Activated CD8-positive, alpha-beta T cell treated with anti-CD3 and anti-CD28 coated beads, Interleukin-2, amount 10 ng/mL, durations not matched to agents 7 days and 5 days (primary cell): ENCODE results near the gene TBKBP1. TPM values are rescaled to one million over a fixed set of nuclear protein-coding genes. Genes with fewer than 3 reads are reported as not detected.
A peak's percentile ranks its signal among the peaks of the same experiment; 100 is the strongest.

ENCODE experiments used
- ATAC-seq: fragments of 150-1000 bp; cut with Tn5 transposase; one replicate; pipeline ENCODE4 v1.10.0; 2021; ENCODE audit warnings: moderate library complexity
- CTCF ChIA-PET: fragments of 350-600 bp; sonication (Branson Sonifier 250); formaldehyde crosslinking; loops from one replicate; lab custom pipeline; 2021; ENCODE audit warnings: antibody characterized with exemption; lab: Charles Lee
- POLR2A ChIA-PET: fragments of 350-600 bp; sonication (Branson Sonifier 250); formaldehyde crosslinking; loops from one replicate; lab custom pipeline; 2021; ENCODE audit warnings: antibody characterized with exemption; lab: Charles Lee
- DNase-seq: peaks from one replicate; pipeline ENCODE4 v3.0.0-alpha.2; 2020
- H3K27ac Mint-ChIP-seq: one replicate; pipeline ENCODE4 v1.8.0; 2021; ENCODE audit warnings: mild to moderate bottlenecking, mixed read lengths
- H3K27me3 Mint-ChIP-seq: one replicate; pipeline ENCODE4 v1.8.0; 2021; ENCODE audit warnings: low read depth, mixed read lengths
- H3K36me3 Mint-ChIP-seq: one replicate; pipeline ENCODE4 v1.8.0; 2021; ENCODE audit warnings: low read depth, mixed read lengths
- H3K4me1 Mint-ChIP-seq: one replicate; pipeline ENCODE4 v1.8.0; 2021; ENCODE audit warnings: low read depth, mixed read lengths
- H3K4me3 Mint-ChIP-seq: one replicate; pipeline ENCODE4 v1.8.0; 2021; ENCODE audit warnings: mild to moderate bottlenecking, mixed read lengths
- H3K9me3 Mint-ChIP-seq: one replicate; pipeline ENCODE4 v1.8.0; 2022; ENCODE audit warnings: mixed read lengths; ENCODE audit not compliant: insufficient read depth
- total RNA-seq, 2 experiments: library from RNA; stranded (reverse); gene quantifications; one replicate each; pipeline ENCODE4 v1.2.3, GENCODE V29; 2021

Gene TBKBP1
- total RNA-seq, 2 experiments from 2014 or later = 2.4 to 3.7 TPM

- H3K27me3 Mint-ChIP-seq = no peaks in the 10 kb centered on the region
- no peaks in the 10 kb centered on the region for H3K36me3 Mint-ChIP-seq
- ATAC-seq (no peak), DNase-seq (no peak)
- ChIA-PET CTCF (interaction anchor here (1.5 to 12.8 kb wide), 5 partner anchors 8 to 27 kb away, joined by 3 to 474 read pairs (median 15); partner anchors contain the start of gene TBX21), POLR2A (interaction anchor here (0.9 to 2.6 kb wide), 4 partner anchors 8 to 59 kb away, joined by 3 to 9 read pairs (median 5); partner anchors contain the start of gene TBX21)
- peaks cover 70% of the 10 kb centered on the region for H3K4me1 Mint-ChIP-seq
- no peaks in the 10 kb centered on the region for H3K9me3 Mint-ChIP-seq
- no peak overlapping the region for H3K4me3 Mint-ChIP-seq
- H3K27ac Mint-ChIP-seq = no peak overlapping the region
Observed at GRCh38 chr17:47707884-47708283, 13.9 kb downstream of the TBKBP1 start.

GRCh38 chr17:47708312-47708863 is 14.4 kb downstream of the TBKBP1 start:
- Mint-ChIP-seq H3K4me3 (no peak overlapping the region), H3K27ac (no peak overlapping the region), H3K27me3 (no peaks in the 10 kb centered on the region), H3K36me3 (no peaks in the 10 kb centered on the region), H3K4me1 (peaks cover 66% of the 10 kb centered on the region), H3K9me3 (no peaks in the 10 kb centered on the region)
- ATAC-seq (no peak), DNase-seq (no peak)
- ChIA-PET CTCF (interaction anchor here (1.9 to 12.8 kb wide), 3 partner anchors 9 to 27 kb away, joined by 15 to 474 read pairs (median 33); partner anchors contain the start of gene TBX21), POLR2A (interaction anchor here (0.9 to 2.6 kb wide), 3 partner anchors 24 to 59 kb away, joined by 3 to 9 read pairs (median 4); partner anchors contain the start of gene TBX21)

- POLR2A ChIA-PET = no interaction called here
Observed at GRCh38 chr17:47708864-47709541, 15.0 kb downstream of the TBKBP1 start.

GRCh38 chr17:47709594-47709993 is 15.6 kb downstream of the TBKBP1 start:
- POLR2A ChIA-PET = no interaction called here
- Mint-ChIP-seq H3K4me3 (no peak overlapping the region), H3K9me3 (no peaks in the 10 kb centered on the region), H3K4me1 (peaks cover 65% of the 10 kb centered on the region), H3K27me3 (no peaks in the 10 kb centered on the region), H3K36me3 (no peaks in the 10 kb centered on the region), H3K27ac (no peak overlapping the region)
- ATAC-seq (no peak), DNase-seq (no peak)
- CTCF ChIA-PET = interaction anchor here (1.3 to 1.9 kb wide), 2 partner anchors 9 to 10 kb away, joined by 3 to 7 read pairs; no protein-coding TSS in a partner anchor

More at GRCh38 chr17:47708864-47709541, 15.0 kb downstream of the TBKBP1 start:
- Mint-ChIP-seq H3K4me3 (no peak overlapping the region), H3K4me1 (peaks cover 65% of the 10 kb centered on the region), H3K9me3 (no peaks in the 10 kb centered on the region), H3K36me3 (no peaks in the 10 kb centered on the region), H3K27me3 (no peaks in the 10 kb centered on the region), H3K27ac (no peak overlapping the region)
- no peak for ATAC-seq
- CTCF ChIA-PET = interaction anchor here (1.3 to 12.8 kb wide), 3 partner anchors 8 to 26 kb away, joined by 3 to 474 read pairs (median 7); partner anchors contain the start of gene TBX21
- DNase-seq = no peak

- Mint-ChIP-seq H3K27ac (peak overlapping the region; percentile 29), H3K27me3 (no peaks in the 10 kb centered on the region), H3K36me3 (no peaks in the 10 kb centered on the region), H3K4me3 (no peak overlapping the region), H3K9me3 (no peaks in the 10 kb centered on the region), H3K4me1 (peaks cover 64% of the 10 kb centered on the region)
- ChIA-PET POLR2A (no interaction called here), CTCF (interaction anchor here (1.5 to 2.0 kb wide), 2 partner anchors 12 to 19 kb away, joined by 4 to 10 read pairs; no protein-coding TSS in a partner anchor)
- DNase-seq (no peak), ATAC-seq (no peak)
Observed at GRCh38 chr17:47711366-47712099, 17.6 kb downstream of the TBKBP1 start.

DNA sequence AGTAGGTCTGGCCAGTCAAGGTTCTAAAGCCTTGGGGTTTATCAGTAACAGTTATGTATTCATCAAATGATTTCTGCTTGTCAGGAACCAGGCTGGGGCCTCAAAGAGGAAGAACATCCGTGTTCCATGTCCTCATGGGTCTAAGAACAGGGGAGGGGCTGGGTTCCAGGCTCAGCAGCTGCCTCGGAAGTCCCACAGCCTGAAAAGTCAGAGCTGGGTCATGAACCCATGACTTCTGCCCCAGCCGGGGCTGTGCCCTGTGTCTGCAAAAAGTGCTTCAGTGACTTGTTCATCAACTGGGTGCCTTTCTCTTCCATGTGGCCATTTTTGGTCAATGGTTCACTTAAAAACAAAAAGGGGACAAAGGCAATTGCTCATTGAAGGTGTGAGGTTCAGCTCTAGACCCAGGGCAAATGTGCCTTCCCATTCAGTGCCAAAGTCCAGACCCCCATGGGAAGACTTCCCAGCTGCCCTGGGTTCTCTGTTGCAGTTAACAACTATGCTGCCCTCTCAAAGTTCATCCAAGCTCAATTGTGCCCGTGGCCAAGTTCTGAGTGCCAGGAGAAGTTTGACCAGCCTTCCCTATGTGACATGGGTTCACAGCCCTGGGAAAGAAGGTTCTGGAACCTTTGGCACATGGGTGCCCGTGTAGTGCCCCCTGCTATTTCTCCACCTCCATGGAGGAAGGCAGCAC is 18.5 kb downstream of the TBKBP1 start:
- no peak overlapping the region for H3K27ac Mint-ChIP-seq
- CTCF ChIA-PET = interaction anchor here (2.0 kb wide), 1 partner anchor 13 kb away, joined by 10 read pairs; no protein-coding TSS in a partner anchor
- POLR2A ChIA-PET = no interaction called here
- peaks cover 64% of the 10 kb centered on the region for H3K4me1 Mint-ChIP-seq
- no peak for DNase-seq
- no peak for ATAC-seq
- H3K4me3 Mint-ChIP-seq = no peak overlapping the region
- no peaks in the 10 kb centered on the region for H3K27me3 Mint-ChIP-seq
- no peaks in the 10 kb centered on the region for H3K9me3 Mint-ChIP-seq
- H3K36me3 Mint-ChIP-seq = no peaks in the 10 kb centered on the region

DNA sequence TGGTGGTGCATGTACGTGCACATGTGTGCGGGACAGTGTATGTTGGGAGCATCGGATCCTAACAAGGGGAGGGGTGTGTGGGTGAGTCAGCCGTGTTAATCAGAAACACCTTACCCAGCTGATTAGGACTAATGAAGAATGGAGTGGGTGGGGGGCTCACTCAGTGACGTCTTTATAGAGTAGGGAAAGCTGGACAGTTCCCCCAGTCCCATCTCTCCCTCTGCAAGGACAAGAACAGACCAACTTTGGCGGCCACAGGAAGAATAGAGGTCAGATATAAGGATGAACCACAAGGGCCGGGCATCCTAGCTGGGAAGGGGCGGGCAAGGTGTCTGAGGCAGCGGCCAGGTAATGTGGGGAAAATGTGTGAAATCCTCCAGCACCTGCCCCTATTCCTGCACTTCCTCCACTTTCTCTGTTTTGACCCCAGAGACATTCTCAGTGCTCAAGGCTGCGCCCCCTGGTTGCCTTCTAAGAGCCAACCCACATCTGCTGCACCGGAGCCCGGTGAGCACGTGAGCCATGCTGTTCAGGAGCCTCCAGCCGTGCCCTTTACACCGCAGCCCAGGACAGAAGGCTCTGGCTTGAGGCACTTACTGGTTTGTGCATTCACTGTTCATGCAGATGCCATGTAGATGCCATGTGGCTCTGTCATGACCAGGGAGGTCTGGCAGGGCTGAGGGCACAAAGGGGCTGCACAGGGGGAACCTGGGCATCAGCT is 20.2 kb downstream of the TBKBP1 start:
- Mint-ChIP-seq H3K27me3 (no peaks in the 10 kb centered on the region), H3K36me3 (no peaks in the 10 kb centered on the region), H3K4me3 (no peak overlapping the region), H3K9me3 (no peaks in the 10 kb centered on the region), H3K27ac (peak overlapping the region; percentile 59), H3K4me1 (peaks cover 75% of the 10 kb centered on the region)
- no peak for ATAC-seq
- ChIA-PET POLR2A (no interaction called here), CTCF (interaction anchor here (0.6 to 6.7 kb wide), 4 partner anchors 15 to 17 kb away, joined by 3 to 113 read pairs (median 51); partner anchors contain the start of gene TBX21)
- DNase-seq = no peak

GRCh38 chr17:47714773-47715396 is 20.9 kb downstream of the TBKBP1 start:
- DNase-seq = no peak
- H3K9me3 Mint-ChIP-seq = no peaks in the 10 kb centered on the region
- POLR2A ChIA-PET = interaction anchor here (1.3 to 1.7 kb wide), 2 partner anchors 14 to 19 kb away, joined by 5 to 6 read pairs; no protein-coding TSS in a partner anchor
- no peaks in the 10 kb centered on the region for H3K27me3 Mint-ChIP-seq
- no peak overlapping the region for H3K4me3 Mint-ChIP-seq
- no peaks in the 10 kb centered on the region for H3K36me3 Mint-ChIP-seq
- no peak for ATAC-seq
- H3K27ac Mint-ChIP-seq = peak overlapping the region; percentile 59
- H3K4me1 Mint-ChIP-seq = peaks cover 77% of the 10 kb centered on the region
- CTCF ChIA-PET = interaction anchor here (6.4 to 6.7 kb wide), 2 partner anchors 15 to 16 kb away, joined by 92 to 113 read pairs; partner anchors contain the start of gene TBX21

DNA sequence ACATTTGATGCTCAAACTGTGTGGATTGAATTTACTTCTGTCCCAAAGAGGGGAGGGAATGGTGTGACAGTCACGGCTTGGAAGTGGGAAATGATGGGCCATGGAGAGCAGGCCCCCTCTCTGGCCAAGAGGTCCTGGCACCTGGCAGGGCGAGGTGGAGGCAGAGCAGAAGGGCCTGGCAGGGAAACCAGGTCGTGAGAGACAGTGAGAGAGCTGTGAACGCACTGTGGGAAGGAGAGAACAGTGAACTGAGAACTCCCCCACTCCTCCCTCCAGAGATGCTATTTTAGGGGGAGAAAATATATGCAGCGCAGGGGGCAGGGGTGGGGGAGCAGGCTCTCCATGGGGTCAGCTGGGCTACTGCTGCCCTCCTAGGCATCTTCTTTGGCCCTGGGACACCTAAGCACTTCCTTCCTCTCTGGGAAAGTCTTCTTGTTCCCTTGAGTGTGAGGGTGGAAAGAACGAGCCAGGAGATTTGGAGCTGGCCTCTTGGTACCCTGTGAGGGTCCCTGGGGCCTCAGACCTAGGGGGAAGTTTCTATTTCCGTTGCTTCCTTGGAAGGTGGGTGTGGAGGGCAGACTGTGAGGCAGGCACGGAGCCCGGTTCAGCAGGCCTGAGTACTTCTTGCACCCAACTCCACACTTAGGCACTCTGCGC is 21.8 kb downstream of the TBKBP1 start:
- POLR2A ChIA-PET = interaction anchor here (1.3 to 1.8 kb wide), 4 partner anchors 9 to 18 kb away, joined by 3 to 6 read pairs (median 6); no protein-coding TSS in a partner anchor
- no peaks in the 10 kb centered on the region for H3K27me3 Mint-ChIP-seq
- CTCF ChIA-PET = interaction anchor here (4.1 to 6.7 kb wide), 3 partner anchors 9 to 16 kb away, joined by 33 to 113 read pairs (median 92); partner anchors contain the start of gene TBX21
- no peaks in the 10 kb centered on the region for H3K36me3 Mint-ChIP-seq
- no peak for ATAC-seq
- no peaks in the 10 kb centered on the region for H3K9me3 Mint-ChIP-seq
- peak overlapping the region; percentile 52 for H3K27ac Mint-ChIP-seq
- peaks cover 82% of the 10 kb centered on the region for H3K4me1 Mint-ChIP-seq
- no peak for DNase-seq
- no peak overlapping the region for H3K4me3 Mint-ChIP-seq
